Peyer's patch (tissue), 4 donors: ENCODE measurements around the gene IDH3G. TPM values are rescaled to one million over a fixed set of nuclear protein-coding genes. Genes with fewer than 3 reads are reported as not detected.

Experiments
- DNase-seq, 3 donors: peaks; one replicate each; pipeline ENCODE4 v3.0.0-alpha.2; 2017 to 2019
- H3K27ac ChIP-seq, 4 donors: fragments of 200-600 bp; sonication (generic); one replicate each; pipeline ENCODE4 v1.5.1; 2016 to 2019
- H3K27me3 ChIP-seq, 2 donors: fragments of 200-600 bp; sonication (generic); one replicate each; pipeline ENCODE4 v1.5.1; 2019
- H3K36me3 ChIP-seq, 3 donors: fragments of 200-600 bp; sonication (generic); one replicate each; pipeline ENCODE4 v1.5.1; 2016 to 2019
- H3K4me1 ChIP-seq, 4 donors: fragments of 200-600 bp; sonication (generic); one replicate each; pipeline ENCODE4 v1.5.1; 2016 to 2019
- H3K4me3 ChIP-seq, 4 donors: fragments of 200-600 bp; sonication (generic); 1 replicate in 3 of 4; 2 replicates in 1 of 4; pipeline ENCODE4 v1.5.1; 2016 to 2019; ENCODE audit warnings: mild to moderate bottlenecking in 1 of 4
- H3K9me3 ChIP-seq, 4 donors: fragments of 200-600 bp; sonication (generic); one replicate each; pipeline ENCODE4 v1.5.1; 2016 to 2019; ENCODE audit warnings: mild to moderate bottlenecking in 1 of 4
- CTCF ChIP-seq, 6 experiments: fragments of 450-650 bp in 4 of 6; fragments of 200-600 bp in 2 of 6; sonication (generic) in 1 of 6; IDR thresholded peaks; one replicate each; pipeline ENCODE4 v1.5.1; 2017 to 2019; ENCODE audit warnings: antibody characterized with exemption in 6 of 6, mild to moderate bottlenecking in 3 of 6, moderate library complexity in 1 of 6
- POLR2A ChIP-seq, 2 donors: fragments of 450-650 bp; IDR thresholded peaks; one replicate each; pipeline ENCODE4 v1.5.1; 2017; ENCODE audit warnings: antibody characterized with exemption in 2 of 2, mild to moderate bottlenecking in 2 of 2, moderate library complexity in 2 of 2
- total RNA-seq, 4 donors: library from RNA; depleted of rRNA; stranded (reverse); fragments of >200 nt; gene quantifications; one replicate each; pipeline ENCODE4 v1.1.0, GENCODE V29; 2016

Gene IDH3G
- total RNA-seq, 4 donors from 2014 or later = 108 to 153 (median 126) TPM

- peaks cover 0 to 20% (median 0%) of the 10 kb centered on the region in 3 donors for H3K36me3 ChIP-seq
- DNase-seq = no peak
- H3K4me3 ChIP-seq = no peak overlapping the region
- H3K4me1 ChIP-seq = peaks cover 0 to 9% (median 0%) of the 10 kb centered on the region in 4 donors
- no peak overlapping the region for H3K27ac ChIP-seq
- TF ChIP-seq CTCF (IDR thresholded peaks at IDR 0.05) (no peak), POLR2A (IDR thresholded peaks at IDR 0.05) (no peak)
- H3K27me3 ChIP-seq = no peaks in the 10 kb centered on the region
- H3K9me3 ChIP-seq = peaks cover 0 to 2% (median 0%) of the 10 kb centered on the region in 4 donors
Measured at GRCh38 chrX:153799326-153799725, 5.2 kb upstream of the IDH3G start.

GRCh38 chrX:153797415-153798015, 3.3 kb upstream of the IDH3G start:
- H3K4me1 ChIP-seq = peaks cover 0 to 18% (median 0%) of the 10 kb centered on the region in 4 donors
- H3K36me3 ChIP-seq = peaks cover 0 to 20% (median 0%) of the 10 kb centered on the region in 3 donors
- DNase-seq = no peak
- H3K9me3 ChIP-seq = peaks cover 0 to 4% (median 0%) of the 10 kb centered on the region in 4 donors
- no peak overlapping the region for H3K27ac ChIP-seq
- no peak overlapping the region for H3K4me3 ChIP-seq
- H3K27me3 ChIP-seq = no peaks in the 10 kb centered on the region
- no peak for TF ChIP-seq POLR2A (IDR thresholded peaks at IDR 0.05)

- Histone ChIP-seq H3K4me1 (peaks cover 0 to 20% (median 0%) of the 10 kb centered on the region in 4 donors), H3K9me3 (peaks cover 0 to 4% (median 0%) of the 10 kb centered on the region in 4 donors), H3K4me3 (peak overlapping the region; percentile 63 to 83 (median 68)), H3K27me3 (no peaks in the 10 kb centered on the region), H3K36me3 (peaks cover 0 to 20% (median 0%) of the 10 kb centered on the region in 3 donors), H3K27ac (peak overlapping the region; percentile 88 to 97 (median 94))
- TF ChIP-seq POLR2A (IDR thresholded peaks at IDR 0.05) (no peak), CTCF (IDR thresholded peaks at IDR 0.05) (no peak)
- no peak for DNase-seq
Measured at GRCh38 chrX:153794897-153795816, 982 bp upstream of the IDH3G start.

- Histone ChIP-seq H3K36me3 (peaks cover 0 to 29% (median 0%) of the 10 kb centered on the region in 3 donors), H3K27me3 (no peaks in the 10 kb centered on the region), H3K4me1 (peaks cover 0 to 20% (median 0%) of the 10 kb centered on the region in 4 donors), H3K9me3 (peaks cover 0 to 4% (median 0%) of the 10 kb centered on the region in 4 donors), H3K4me3 (peak overlapping the region; percentile 63 to 83 (median 68)), H3K27ac (peak overlapping the region; percentile 88 to 97 (median 94))
- TF ChIP-seq CTCF (IDR thresholded peaks at IDR 0.05) (no peak), POLR2A (IDR thresholded peaks at IDR 0.05) (peak; percentile 24 to 35)
- DNase-seq = no peak
Measured at GRCh38 chrX:153793291-153793690, 884 bp downstream of the IDH3G start.

GRCh38 chrX:153792368-153792767, 1.8 kb downstream of the IDH3G start:
- TF ChIP-seq CTCF (IDR thresholded peaks at IDR 0.05) = no peak
- TF ChIP-seq POLR2A (IDR thresholded peaks at IDR 0.05) = no peak
- Histone ChIP-seq H3K27me3 (no peaks in the 10 kb centered on the region), H3K4me3 (no peak overlapping the region), H3K36me3 (peaks cover 0 to 27% (median 0%) of the 10 kb centered on the region in 3 donors), H3K27ac (no peak overlapping the region), H3K4me1 (peaks cover 0 to 20% (median 0%) of the 10 kb centered on the region in 4 donors), H3K9me3 (peaks cover 0 to 4% (median 0%) of the 10 kb centered on the region in 4 donors)
- DNase-seq = no peak
